Coronary artery (tissue), 2 donors: ENCODE data around the gene ZBTB24.

ENCODE experiments used
- DNase-seq: peaks from one replicate; pipeline ENCODE4 v3.0.0-alpha.2; 2017; ENCODE audit warnings: low spot score
- H3K27ac ChIP-seq, 2 donors: fragments of 200-600 bp; sonication (generic); one replicate each; pipeline ENCODE4 v1.5.1; 2016 to 2019
- H3K4me3 ChIP-seq: fragments of 200-600 bp; sonication (generic); 2 replicates; pipeline ENCODE4 v1.5.1; 2016; ENCODE audit warnings: mild to moderate bottlenecking, moderate library complexity
- CTCF ChIP-seq: fragments of 200-600 bp; sonication (generic); IDR thresholded peaks from one replicate; pipeline ENCODE4 v1.5.1; 2019; ENCODE audit warnings: antibody characterized with exemption

The ZBTB24 gene

DNA sequence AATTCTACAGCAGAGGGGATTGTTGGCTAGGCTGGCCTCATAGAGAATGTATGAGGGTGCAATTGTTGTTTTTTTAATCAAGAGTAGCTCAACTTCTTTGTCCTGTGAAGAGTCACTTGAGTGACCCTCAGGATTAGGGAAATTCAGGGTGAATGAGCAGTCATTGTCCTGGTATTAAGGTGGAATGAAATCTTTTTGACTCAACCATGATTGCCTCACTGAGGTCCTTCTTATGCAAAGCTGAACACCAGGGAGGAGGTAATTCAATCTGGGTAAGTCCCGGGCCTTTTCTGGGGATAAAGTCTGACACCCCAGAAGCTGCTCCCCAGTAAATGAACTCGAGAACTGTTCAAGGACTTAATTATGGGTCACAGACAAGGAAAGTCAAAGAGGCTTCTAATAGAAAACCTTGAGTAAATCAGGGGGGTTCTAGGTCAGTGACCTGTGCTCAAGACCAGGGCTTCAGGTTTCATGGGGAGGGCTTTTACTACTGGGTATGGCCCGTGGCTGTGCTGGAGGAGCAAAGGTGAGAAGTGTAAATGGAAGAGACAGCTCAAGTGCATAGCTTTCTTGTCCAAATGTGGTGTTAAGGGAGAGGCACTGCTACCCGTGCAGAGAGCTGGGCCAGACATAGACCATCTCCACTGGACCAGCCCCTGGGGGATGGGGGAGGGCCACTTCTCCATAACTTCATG lies 25.3 kb upstream of the ZBTB24 start:
- TF ChIP-seq CTCF: no peak
- H3K4me3 ChIP-seq: no peak overlapping the region
- H3K27ac ChIP-seq: no peak overlapping the region
- no peak for DNase-seq

- Histone ChIP-seq H3K4me3 (no peak overlapping the region), H3K27ac (no peak overlapping the region)
- DNase-seq: no peak
- TF ChIP-seq CTCF: no peak
These were observed 24.6 kb upstream of the ZBTB24 start for GRCh38 chr6:109507490-109508072.

DNA sequence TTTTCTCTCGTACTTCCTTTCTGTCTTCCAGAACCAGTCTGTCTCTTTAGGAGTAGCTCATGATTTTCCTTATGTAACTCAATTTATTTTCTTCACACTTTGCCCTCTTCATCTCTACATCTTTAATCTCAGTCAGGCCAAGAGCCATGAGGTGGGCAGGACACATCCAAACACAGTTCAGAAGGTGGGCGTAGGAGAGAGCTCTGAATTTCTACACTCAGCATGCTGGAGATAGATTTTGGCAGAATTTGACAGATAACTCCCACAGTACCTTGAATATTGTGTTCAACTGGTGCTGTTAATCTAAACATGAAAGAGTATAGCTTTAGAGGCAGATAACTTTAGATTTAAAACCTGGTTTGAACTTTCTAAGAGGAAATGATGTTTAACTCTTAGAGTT lies 23.8 kb upstream of the ZBTB24 start:
- no peak for TF ChIP-seq CTCF
- no peak for DNase-seq
- H3K4me3 ChIP-seq: no peak overlapping the region
- H3K27ac ChIP-seq: no peak overlapping the region

DNA sequence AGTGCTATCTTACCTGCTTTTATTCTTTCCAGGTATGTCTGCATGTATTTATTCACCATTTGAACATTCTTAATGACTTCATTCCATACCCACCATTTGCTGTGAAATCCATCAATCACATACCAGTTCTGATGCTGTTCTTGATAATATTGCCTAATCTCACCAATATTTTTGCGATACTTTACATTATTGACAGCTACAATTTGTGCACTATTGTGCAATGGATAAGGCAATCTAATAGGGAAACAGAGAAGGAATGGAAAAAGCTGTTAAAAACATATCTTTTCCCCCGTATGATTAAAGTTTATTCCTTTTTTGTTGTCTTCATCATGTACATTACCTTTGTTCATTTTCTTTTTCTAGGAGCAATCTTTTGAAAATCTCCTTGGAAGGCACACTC lies 23.3 kb upstream of the ZBTB24 start:
- no peak for TF ChIP-seq CTCF
- DNase-seq: no peak
- H3K4me3 ChIP-seq: no peak overlapping the region
- H3K27ac ChIP-seq: no peak overlapping the region

GRCh38 chr6:109503327-109504224 lies 20.6 kb upstream of the ZBTB24 start:
- H3K27ac ChIP-seq: no peak overlapping the region
- no peak for TF ChIP-seq CTCF
- no peak overlapping the region for H3K4me3 ChIP-seq
- DNase-seq: no peak

DNA sequence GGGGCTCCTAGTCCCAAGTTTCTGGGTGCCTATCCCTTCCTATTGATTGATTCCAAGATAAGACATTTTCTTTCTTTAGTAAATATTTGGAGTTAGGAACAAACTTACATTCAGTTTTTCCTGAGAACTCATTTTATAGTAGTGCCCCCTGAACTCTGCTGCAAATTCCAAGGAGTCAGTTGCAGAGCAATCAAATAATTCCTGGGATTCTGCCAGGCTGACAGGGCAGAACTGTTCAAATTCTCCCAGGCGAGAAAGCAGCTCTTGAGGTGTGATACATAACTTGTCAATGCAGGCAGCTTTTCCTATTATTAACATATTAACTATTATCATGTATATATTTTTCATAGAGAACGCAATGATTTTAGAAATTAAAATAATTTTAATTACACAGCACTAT lies 15.9 kb upstream of the ZBTB24 start:
- DNase-seq: no peak
- no peak overlapping the region for H3K27ac ChIP-seq
- no peak for TF ChIP-seq CTCF
- no peak overlapping the region for H3K4me3 ChIP-seq
